Thyroid gland (tissue), 4 donors: ENCODE data around the gene COQ2.

Experiments
- POLR2A ChIP-seq, 2 donors: fragments of 450-650 bp; IDR thresholded peaks; one replicate each; pipeline ENCODE4 v1.6.1; 2017; ENCODE audit warnings: antibody characterized with exemption in 2 of 2, mild to moderate bottlenecking in 2 of 2, moderate library complexity in 1 of 2
- TF ChIP-seq, protein P1 (sequence below), 6 experiments: fragments of 200-600 bp in 3 of 6; fragments of 450-650 bp in 3 of 6; sonication (generic) in 3 of 6; IDR thresholded peaks; one replicate each; pipeline ENCODE4 v1.5.1; 2016 to 2019; ENCODE audit warnings: antibody characterized with exemption in 6 of 6, mild to moderate bottlenecking in 2 of 6, inconsistent platforms in 1 of 6, moderate library complexity in 1 of 6

DNA sequence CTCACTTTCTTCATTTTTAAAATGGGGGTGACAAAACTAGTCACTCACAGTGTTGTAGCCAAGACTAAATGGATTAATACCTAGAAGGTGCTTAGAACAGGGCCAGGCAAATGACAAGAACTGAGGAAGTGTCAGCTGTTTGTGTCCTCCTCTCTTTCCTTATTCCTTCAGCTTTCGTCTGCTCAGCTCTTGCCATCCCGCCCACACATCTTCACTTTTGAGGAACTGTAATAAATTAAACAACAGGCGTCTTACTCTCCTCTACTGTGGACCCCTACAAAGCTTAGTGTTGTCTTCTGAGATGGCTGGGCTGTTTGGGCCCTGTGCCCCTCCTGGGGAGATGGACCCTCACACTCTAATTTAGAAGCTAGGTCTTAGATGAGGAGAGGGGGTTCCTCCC, 47.4 kb upstream of the COQ2 start:
- TF ChIP-seq, protein P1, sequence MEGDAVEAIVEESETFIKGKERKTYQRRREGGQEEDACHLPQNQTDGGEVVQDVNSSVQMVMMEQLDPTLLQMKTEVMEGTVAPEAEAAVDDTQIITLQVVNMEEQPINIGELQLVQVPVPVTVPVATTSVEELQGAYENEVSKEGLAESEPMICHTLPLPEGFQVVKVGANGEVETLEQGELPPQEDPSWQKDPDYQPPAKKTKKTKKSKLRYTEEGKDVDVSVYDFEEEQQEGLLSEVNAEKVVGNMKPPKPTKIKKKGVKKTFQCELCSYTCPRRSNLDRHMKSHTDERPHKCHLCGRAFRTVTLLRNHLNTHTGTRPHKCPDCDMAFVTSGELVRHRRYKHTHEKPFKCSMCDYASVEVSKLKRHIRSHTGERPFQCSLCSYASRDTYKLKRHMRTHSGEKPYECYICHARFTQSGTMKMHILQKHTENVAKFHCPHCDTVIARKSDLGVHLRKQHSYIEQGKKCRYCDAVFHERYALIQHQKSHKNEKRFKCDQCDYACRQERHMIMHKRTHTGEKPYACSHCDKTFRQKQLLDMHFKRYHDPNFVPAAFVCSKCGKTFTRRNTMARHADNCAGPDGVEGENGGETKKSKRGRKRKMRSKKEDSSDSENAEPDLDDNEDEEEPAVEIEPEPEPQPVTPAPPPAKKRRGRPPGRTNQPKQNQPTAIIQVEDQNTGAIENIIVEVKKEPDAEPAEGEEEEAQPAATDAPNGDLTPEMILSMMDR (IDR thresholded peaks at IDR 0.05): no peak
- TF ChIP-seq POLR2A (IDR thresholded peaks at IDR 0.05): no peak
